ENCODE results near the gene TRMT2A.

TRMT2A gene

GRCh38 chr22:20087319-20088262 lies 29.4 kb downstream of the TRMT2A start:
- H3K36me3 ChIP-seq (ENCODE audit: control insufficient read depth in 2 of 2, insufficient read depth in 1 of 2, low read length in 2 of 2) = peaks cover 40 to 99% of the 10 kb centered on the region in 2 experiments
- no peak overlapping the region for H3K4me3 ChIP-seq (ENCODE audit: low read depth, low read length)
- H3K27ac ChIP-seq (ENCODE audit: extremely low read depth, low read depth, low read length) = no peak overlapping the region
- CTCF ChIA-PET = interaction anchor here (0.6 kb wide), 1 partner anchor 432 kb away, joined by 3 read pairs; no protein-coding TSS in a partner anchor
- no peaks in the 10 kb centered on the region; the same call in 1 of the 2 replicates for H3K4me1 ChIP-seq (ENCODE audit: control insufficient read depth, insufficient read depth, low read length)
- POLR2A ChIA-PET = interaction anchor here (0.8 kb wide), 1 partner anchor 8 kb away, joined by 3 read pairs; the partner anchor contains the start of gene DGCR8
- no peaks in the 10 kb centered on the region for H3K9me3 ChIP-seq (ENCODE audit: control insufficient read depth, insufficient read depth, low read depth, low read length)
- TF ChIP-seq ZFP37 (tag by site-specific recombination; IDR thresholded peaks at IDR 0.05) (no peak), ZNF664 (tag by site-specific recombination; IDR thresholded peaks at IDR 0.05) (no peak), ZNF768 (tag by site-specific recombination; IDR thresholded peaks at IDR 0.05) (no peak), ZNF549 (tag by site-specific recombination; IDR thresholded peaks at IDR 0.05) (no peak), ZSCAN16 (tag by site-specific recombination; IDR thresholded peaks at IDR 0.05) (no peak), ZNF121 (tag by site-specific recombination; IDR thresholded peaks at IDR 0.05) (no peak), ZNF843 (tag by site-specific recombination; IDR thresholded peaks at IDR 0.05) (no peak), EGR2 (tag by site-specific recombination; IDR thresholded peaks at IDR 0.05; ENCODE audit: low read depth) (no peak), YY2 (tag by site-specific recombination; IDR thresholded peaks at IDR 0.05) (no peak), KLF9 (tag by site-specific recombination; IDR thresholded peaks at IDR 0.05; ENCODE audit: low read depth) (no peak)

GRCh38 chr22:20086763-20087162 lies 30.3 kb downstream of the TRMT2A start:
- ChIA-PET POLR2A (interaction anchor here (0.5 to 1.4 kb wide), 5 partner anchors 17 to 128 kb away, joined by 3 to 6 read pairs (median 5); partner anchors contain the start of gene TRMT2A), CTCF (interaction anchor here (0.6 to 2.6 kb wide), 3 partner anchors 10 to 433 kb away, joined by 3 to 11 read pairs (median 4); no protein-coding TSS in a partner anchor)
- no peak overlapping the region for H3K27ac ChIP-seq (ENCODE audit: extremely low read depth, low read depth, low read length)

More at GRCh38 chr22:20086763-20087162, 30.3 kb downstream of the TRMT2A start:
- Histone ChIP-seq H3K36me3 (ENCODE audit: control insufficient read depth in 2 of 2, insufficient read depth in 1 of 2, low read length in 2 of 2) (peaks cover 36 to 96% of the 10 kb centered on the region in 2 experiments), H3K4me3 (ENCODE audit: low read depth, low read length) (no peak overlapping the region), H3K9me3 (ENCODE audit: control insufficient read depth, insufficient read depth, low read depth, low read length) (no peaks in the 10 kb centered on the region), H3K4me1 (ENCODE audit: control insufficient read depth, insufficient read depth, low read length) (no peaks in the 10 kb centered on the region; the same call in 1 of the 2 replicates)
- TF ChIP-seq INSM2 (tag by site-specific recombination; IDR thresholded peaks at IDR 0.05) = no peak
- no peak for TF ChIP-seq ZNF423 (tag by site-specific recombination; IDR thresholded peaks at IDR 0.05)
- TF ChIP-seq ZNF16 (tag by site-specific recombination; IDR thresholded peaks at IDR 0.05; ENCODE audit: low read depth) = no peak
- TF ChIP-seq PRDM2 (tag by site-specific recombination; IDR thresholded peaks at IDR 0.05; ENCODE audit: borderline replicate concordance) = no peak

Measured in HEK293 (cell line).